ENCODE results near the gene NAP1L5.

Gene NAP1L5

DNA sequence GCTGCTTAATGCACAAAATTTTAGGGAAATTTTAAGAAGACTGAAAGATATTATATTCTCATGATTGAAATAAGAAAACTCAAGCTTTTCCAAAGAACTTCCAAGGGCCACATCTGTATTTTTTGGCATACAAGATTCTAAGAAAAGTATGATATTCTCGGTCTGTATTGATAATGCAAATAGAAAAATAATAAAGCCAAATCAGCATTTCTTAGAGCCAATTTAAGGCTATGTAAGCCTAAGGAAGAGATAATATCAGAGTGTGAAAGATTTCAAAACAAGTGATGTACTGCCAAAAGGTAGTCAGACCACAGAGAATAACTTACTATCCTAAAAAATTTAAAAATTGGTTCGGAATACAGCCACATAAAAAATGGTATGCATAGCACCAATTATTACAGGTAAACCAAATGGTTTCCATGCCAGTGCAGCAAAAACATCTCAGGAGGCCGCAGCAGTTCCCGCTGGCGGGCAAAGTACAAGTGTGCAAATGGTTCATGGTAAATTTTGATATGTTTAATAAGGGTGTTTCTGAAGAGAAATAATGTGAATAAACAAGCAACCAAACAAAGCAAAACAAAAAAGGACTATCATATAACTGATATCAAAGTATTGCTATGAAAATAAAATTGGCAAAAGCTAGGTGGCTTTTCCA is 35.2 kb upstream of the NAP1L5 start:
- TF ChIP-seq, protein P1, sequence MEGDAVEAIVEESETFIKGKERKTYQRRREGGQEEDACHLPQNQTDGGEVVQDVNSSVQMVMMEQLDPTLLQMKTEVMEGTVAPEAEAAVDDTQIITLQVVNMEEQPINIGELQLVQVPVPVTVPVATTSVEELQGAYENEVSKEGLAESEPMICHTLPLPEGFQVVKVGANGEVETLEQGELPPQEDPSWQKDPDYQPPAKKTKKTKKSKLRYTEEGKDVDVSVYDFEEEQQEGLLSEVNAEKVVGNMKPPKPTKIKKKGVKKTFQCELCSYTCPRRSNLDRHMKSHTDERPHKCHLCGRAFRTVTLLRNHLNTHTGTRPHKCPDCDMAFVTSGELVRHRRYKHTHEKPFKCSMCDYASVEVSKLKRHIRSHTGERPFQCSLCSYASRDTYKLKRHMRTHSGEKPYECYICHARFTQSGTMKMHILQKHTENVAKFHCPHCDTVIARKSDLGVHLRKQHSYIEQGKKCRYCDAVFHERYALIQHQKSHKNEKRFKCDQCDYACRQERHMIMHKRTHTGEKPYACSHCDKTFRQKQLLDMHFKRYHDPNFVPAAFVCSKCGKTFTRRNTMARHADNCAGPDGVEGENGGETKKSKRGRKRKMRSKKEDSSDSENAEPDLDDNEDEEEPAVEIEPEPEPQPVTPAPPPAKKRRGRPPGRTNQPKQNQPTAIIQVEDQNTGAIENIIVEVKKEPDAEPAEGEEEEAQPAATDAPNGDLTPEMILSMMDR (IDR thresholded peaks at IDR 0.05; ENCODE audit: insufficient read depth, low read depth, low read length, missing control alignments): no peak
- no peak for DNase-seq (ENCODE audit: low read depth)
- no peak overlapping the region for H3K4me3 ChIP-seq (ENCODE audit: low read depth, low read length)

DNA sequence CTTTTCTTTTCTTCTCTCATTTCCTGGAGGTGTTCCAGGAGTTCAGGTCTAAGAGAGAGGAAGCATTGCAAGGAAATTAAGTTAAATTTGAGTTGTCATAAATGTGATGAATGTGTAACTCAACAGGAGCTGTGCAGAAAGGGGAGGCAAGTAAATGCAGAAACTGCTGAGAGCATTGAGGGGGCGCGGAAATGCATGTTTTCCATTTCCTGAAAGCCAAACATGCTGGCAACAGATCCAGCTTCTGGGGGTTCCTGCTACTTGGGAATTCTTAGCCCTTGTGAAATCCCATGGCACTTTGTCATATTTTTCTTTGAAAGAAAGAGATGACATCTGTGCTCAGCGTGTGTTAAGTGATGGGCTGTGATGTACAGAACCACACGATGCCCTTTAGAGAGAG is 33.8 kb upstream of the NAP1L5 start:
- no peak overlapping the region for H3K4me3 ChIP-seq (ENCODE audit: low read depth, low read length)
- no peak for DNase-seq (ENCODE audit: low read depth)
- TF ChIP-seq, protein P1 (IDR thresholded peaks at IDR 0.05; ENCODE audit: insufficient read depth, low read depth, low read length, missing control alignments): no peak

DNA sequence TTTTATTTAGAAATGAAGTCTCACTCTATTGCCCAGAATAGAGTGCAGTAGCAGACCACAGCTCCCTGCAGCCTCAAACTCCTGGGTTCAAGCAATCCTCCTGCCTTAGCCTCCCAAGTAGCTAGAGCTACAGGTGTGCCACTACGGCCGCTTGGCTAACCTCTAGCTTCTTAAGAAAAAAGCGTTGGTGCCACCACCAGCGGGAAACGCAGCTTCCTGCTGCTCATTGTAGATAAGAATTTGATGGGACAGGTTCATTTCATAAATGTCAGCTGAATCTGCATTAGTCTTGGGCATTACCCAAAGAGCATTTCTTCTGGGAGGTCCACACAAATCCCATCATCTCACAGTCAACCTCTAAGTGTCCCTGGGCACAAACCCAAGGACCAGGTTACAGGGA is 33.2 kb upstream of the NAP1L5 start:
- no peak for DNase-seq (ENCODE audit: low read depth)
- TF ChIP-seq, protein P1 (IDR thresholded peaks at IDR 0.05; ENCODE audit: insufficient read depth, low read depth, low read length, missing control alignments): no peak
- H3K4me3 ChIP-seq (ENCODE audit: low read depth, low read length): no peak overlapping the region

DNA sequence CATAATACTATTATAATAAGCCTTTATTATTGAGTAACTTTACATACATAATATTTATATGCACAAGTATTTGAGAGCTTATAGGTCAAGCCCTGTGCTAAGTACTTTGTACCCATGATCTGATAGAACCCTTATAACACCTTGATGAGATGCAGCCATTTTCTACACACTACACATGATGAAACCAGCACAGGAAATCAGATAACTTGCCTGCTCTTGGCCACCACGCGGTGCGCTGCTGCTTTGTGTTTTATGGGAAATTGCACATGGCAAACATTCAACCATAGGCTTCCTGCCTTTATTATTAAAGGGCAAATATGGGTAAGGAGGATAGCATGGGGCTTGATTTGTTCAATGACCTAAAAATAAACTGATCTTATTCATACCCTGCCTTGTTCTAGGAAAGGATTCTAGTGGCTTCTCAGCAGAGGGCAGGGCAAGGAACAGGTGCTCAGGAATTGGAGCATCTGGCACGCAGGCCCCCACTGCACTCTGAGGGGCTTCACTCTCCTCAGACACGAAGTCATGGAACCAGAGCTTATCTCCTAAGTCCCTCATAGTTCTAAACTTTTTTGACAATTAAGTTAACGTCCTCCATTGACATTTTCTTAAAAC is 31.6 kb upstream of the NAP1L5 start:
- DNase-seq (ENCODE audit: low read depth): no peak
- no peak overlapping the region for H3K4me3 ChIP-seq (ENCODE audit: low read depth, low read length)
- TF ChIP-seq, protein P1 (IDR thresholded peaks at IDR 0.05; ENCODE audit: insufficient read depth, low read depth, low read length, missing control alignments): no peak

DNA sequence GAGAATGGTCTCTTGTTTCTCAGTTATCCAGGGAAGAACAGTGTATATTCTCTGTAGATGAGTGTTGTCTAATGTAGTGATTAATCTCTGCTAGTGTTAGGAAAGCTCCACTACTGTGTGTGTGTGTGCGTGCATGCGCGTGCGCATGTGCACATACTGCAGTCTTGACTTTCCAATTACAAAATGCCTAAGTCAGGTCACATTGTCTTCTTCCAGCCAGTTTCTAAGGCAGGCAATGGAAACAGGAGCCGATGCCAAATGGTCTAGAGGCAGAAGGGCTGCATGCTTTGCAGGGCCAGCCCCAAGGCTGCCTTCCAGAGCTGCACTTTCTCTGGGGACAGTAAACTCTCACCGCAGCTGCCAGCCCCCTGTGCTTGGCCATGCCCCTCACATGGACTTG is 30.5 kb upstream of the NAP1L5 start:
- TF ChIP-seq, protein P1 (IDR thresholded peaks at IDR 0.05; ENCODE audit: insufficient read depth, low read depth, low read length, missing control alignments): no peak
- DNase-seq (ENCODE audit: low read depth): no peak
- no peak overlapping the region for H3K4me3 ChIP-seq (ENCODE audit: low read depth, low read length)

DNA sequence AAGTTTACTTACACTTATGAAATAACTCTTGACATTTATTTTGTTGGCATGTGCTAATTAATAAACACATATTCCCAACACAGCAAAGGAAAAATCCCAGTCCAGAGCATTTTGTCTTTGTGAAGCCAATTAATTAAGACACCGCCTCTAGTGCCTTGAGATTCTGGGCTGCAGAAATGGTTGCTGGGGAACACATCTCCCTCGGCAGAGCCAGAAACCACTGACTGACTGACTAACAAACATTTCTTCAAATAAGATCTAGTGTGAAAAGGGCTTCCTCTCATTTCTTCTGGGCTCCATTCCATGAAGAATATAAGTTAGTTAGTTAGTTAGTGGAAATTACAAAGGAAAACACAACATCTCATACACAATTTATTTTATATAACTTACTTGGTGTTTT is 28.4 kb upstream of the NAP1L5 start:
- TF ChIP-seq, protein P1 (IDR thresholded peaks at IDR 0.05; ENCODE audit: insufficient read depth, low read depth, low read length, missing control alignments): no peak
- no peak overlapping the region for H3K4me3 ChIP-seq (ENCODE audit: low read depth, low read length)
- no peak for DNase-seq (ENCODE audit: low read depth)

DNA sequence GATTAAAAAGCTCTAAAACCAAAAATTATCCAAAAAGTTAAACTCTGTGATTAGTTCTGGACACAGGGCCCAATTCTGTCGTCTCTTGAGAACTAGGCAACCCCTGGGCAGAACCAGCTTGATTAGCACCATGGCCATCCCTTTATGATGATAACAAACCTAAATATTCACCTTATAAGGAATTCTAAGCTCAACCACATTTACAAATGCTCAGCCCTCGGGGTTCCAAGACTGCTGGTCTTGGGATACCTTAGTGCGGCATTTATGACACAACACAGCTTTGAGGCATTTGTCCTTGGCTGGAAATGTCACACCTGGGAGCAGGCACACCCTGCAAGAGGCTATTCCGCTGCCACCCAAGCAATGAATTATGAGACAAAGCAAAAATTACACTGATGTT is 27.5 kb upstream of the NAP1L5 start:
- no peak overlapping the region for H3K4me3 ChIP-seq (ENCODE audit: low read depth, low read length)
- TF ChIP-seq, protein P1 (IDR thresholded peaks at IDR 0.05; ENCODE audit: insufficient read depth, low read depth, low read length, missing control alignments): no peak
- DNase-seq (ENCODE audit: low read depth): no peak
